CD4-positive, CD25-positive, alpha-beta regulatory T cell (primary cell): ENCODE measurements around the gene PTPRE. TPM values are rescaled to one million over a fixed set of nuclear protein-coding genes. Genes with fewer than 3 reads are reported as not detected.
A peak's percentile ranks its signal among the peaks of the same experiment; 100 is the strongest.

Source experiments
- ATAC-seq, 2 donors: fragments of 150-1000 bp; cut with Tn5 transposase; one replicate each; pipeline ENCODE4 v1.10.0; 2021; ENCODE audit warnings: low read depth in 2 of 2, moderate number of reproducible peaks in 2 of 2, moderate library complexity in 1 of 2
- DNase-seq, 3 donors: peaks; one replicate each; pipeline versions ENCODE4 v3.0.0 to v3.0.0-alpha.2; 2012 to 2022; ENCODE audit warnings: mixed read lengths in 1 of 3
- H3K27ac ChIP-seq: one replicate; pipeline ENCODE4 v1.7.0; 2013; ENCODE audit warnings: mild to moderate bottlenecking, low read length; ENCODE audit not compliant: insufficient read depth, poor library complexity, severe bottlenecking
- H3K27me3 ChIP-seq: one replicate; pipeline ENCODE4 v1.7.0; 2013; ENCODE audit warnings: low read length; ENCODE audit not compliant: control insufficient read depth, insufficient read depth
- H3K36me3 ChIP-seq: one replicate; pipeline ENCODE4 v1.7.0; 2013; ENCODE audit warnings: mild to moderate bottlenecking, low read length, moderate library complexity; ENCODE audit not compliant: control insufficient read depth, insufficient read depth
- H3K4me1 ChIP-seq: 2 replicates; pipeline ENCODE4 v1.7.0; 2013; ENCODE audit warnings: mild to moderate bottlenecking, low read length; ENCODE audit not compliant: insufficient read depth, control insufficient read depth, poor library complexity, severe bottlenecking
- H3K4me3 ChIP-seq: one replicate; pipeline ENCODE4 v1.7.0; 2013; ENCODE audit warnings: low read depth, mild to moderate bottlenecking, low read length, moderate library complexity
- H3K9me3 ChIP-seq, 2 experiments: 1 replicate in 1 of 2; 2 replicates in 1 of 2; pipeline ENCODE4 v1.7.0; 2013; ENCODE audit warnings: low read length in 2 of 2, mild to moderate bottlenecking in 1 of 2, moderate library complexity in 1 of 2; ENCODE audit not compliant: control insufficient read depth in 2 of 2
- H3K27ac Mint-ChIP-seq, 3 donors: one replicate each; pipeline ENCODE4 v1.8.0; 2020 to 2022; ENCODE audit warnings: mild to moderate bottlenecking in 3 of 3, mixed read lengths in 3 of 3, moderate library complexity in 2 of 3
- H3K27me3 Mint-ChIP-seq: one replicate; pipeline ENCODE4 v1.8.0; 2022; ENCODE audit warnings: mild to moderate bottlenecking, mixed read lengths
- H3K36me3 Mint-ChIP-seq: one replicate; pipeline ENCODE4 v1.8.0; 2020; ENCODE audit warnings: mixed read lengths
- H3K4me1 Mint-ChIP-seq, 4 donors: one replicate each; pipeline ENCODE4 v1.8.0; 2020 to 2022; ENCODE audit warnings: mixed read lengths in 4 of 4, mild to moderate bottlenecking in 1 of 4
- H3K4me3 Mint-ChIP-seq, 4 donors: one replicate each; pipeline ENCODE4 v1.8.0; 2020 to 2022; ENCODE audit warnings: mild to moderate bottlenecking in 4 of 4, mixed read lengths in 4 of 4, moderate library complexity in 3 of 4
- H3K9me3 Mint-ChIP-seq, 7 donors: one replicate each; pipeline ENCODE4 v1.8.0; 2020 to 2022; ENCODE audit warnings: mixed read lengths in 7 of 7, mild to moderate bottlenecking in 3 of 7, moderate library complexity in 2 of 7
- polyA plus RNA-seq, 4 donors: library from polyadenylated mRNA; unstranded; fragments of 300-500 nt; fragmentation: Illumina TruSeq; gene quantifications; one replicate each; pipeline ENCODE4 v1.2.3, GENCODE V29; 2021
- total RNA-seq: library from RNA; stranded (reverse); gene quantifications from one replicate; pipeline ENCODE4 v1.2.3, GENCODE V29; 2022

Gene PTPRE
- total and polyA plus RNA-seq, 5 donors from 2014 or later: 10.0 to 63.9 (median 13.7) TPM

DNA sequence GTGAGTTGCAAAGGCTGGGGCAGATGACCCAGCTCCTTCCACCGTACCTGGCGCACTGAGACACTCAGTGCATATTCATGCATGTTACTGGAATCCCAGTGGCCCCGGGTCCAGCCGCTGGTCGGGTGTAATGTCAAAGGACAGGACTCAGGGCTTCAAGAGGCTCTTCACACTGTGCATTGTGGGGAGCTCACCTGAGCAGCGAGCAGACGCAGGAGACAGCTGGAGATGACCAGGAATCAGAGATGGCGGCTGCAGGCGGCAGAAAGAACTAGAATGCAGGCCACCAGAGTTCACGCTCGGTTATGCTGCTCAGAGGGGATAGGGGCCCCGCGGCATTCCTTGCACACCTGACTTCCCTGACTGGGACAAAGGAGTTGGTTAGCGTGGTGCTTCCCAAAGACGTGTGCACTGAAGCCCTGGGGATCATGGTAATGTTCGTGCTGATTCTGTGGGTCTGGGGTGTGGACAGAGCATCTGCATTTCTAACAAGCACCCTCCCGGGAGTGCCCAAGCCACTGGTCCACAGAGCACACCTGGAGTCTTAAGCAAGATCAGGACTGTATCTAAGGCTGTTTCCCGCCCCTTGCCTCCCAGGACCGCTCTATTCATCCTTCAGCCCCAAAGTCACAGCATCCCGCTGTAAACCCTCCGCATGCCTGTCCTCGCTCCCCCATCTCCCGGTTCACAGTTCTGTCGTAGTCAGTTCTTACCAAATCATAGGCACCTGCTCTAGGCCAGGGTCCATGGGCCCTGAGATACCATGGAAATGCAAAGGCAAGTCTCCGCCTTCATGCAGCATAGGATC is 148.4 kb downstream of the PTPRE start:
- H3K27me3 Mint-ChIP-seq: no peaks in the 10 kb centered on the region
- H3K27ac Mint-ChIP-seq: peak overlapping the region; percentile 26 to 56 (median 52)
- peak overlapping the region in 1 of 4 donors; percentile 44 for H3K4me3 Mint-ChIP-seq
- H3K27me3 ChIP-seq: no peaks in the 10 kb centered on the region
- H3K9me3 ChIP-seq: no peaks in the 10 kb centered on the region
- H3K36me3 Mint-ChIP-seq: peaks cover 41% of the 10 kb centered on the region
- H3K4me1 ChIP-seq: peaks cover 9% of the 10 kb centered on the region
- no peak overlapping the region for H3K4me3 ChIP-seq
- ATAC-seq (no peak), DNase-seq (no peak)
- H3K4me1 Mint-ChIP-seq: peaks cover 7 to 56% (median 28%) of the 10 kb centered on the region in 4 donors
- H3K36me3 ChIP-seq: peaks cover 82% of the 10 kb centered on the region
- no peaks in the 10 kb centered on the region for H3K9me3 Mint-ChIP-seq
- H3K27ac ChIP-seq: no peak overlapping the region

DNA sequence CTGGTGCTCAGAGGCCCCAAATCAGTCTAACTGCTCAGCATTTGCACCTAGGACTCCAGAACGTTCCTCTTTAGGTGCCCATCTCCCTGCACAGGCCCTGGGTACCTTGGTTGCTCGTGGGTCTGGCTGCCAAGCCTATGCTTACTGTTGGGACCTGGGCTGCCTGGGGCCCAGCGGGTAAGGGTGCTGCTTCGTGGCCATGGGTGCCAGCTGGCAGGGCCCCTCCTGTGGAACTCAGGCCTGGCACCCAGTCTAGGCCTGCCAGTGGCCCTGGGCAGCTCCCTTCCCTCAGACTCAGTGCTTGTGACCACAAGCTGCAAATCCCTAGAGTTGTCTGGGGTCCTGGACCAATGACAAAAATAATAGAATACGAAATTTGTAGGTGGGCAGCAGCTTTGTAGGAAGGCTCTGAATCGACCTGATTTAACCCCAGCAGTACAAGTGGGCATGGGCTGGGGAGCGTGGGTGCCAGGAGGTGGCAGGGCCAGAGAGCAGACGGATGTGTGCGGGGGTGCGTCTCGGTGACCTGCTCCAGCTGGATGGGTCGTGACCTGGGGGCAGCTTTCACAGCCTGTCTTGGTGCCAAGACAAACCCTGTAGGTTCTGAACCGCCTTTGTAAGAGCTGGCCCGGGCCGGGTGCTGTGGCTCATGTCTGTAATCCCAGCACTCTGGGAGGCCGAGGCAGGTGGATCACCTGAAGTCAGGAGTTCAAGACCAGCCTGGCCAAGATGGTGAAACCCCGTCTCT is 149.6 kb downstream of the PTPRE start:
- Histone ChIP-seq H3K27me3 (no peaks in the 10 kb centered on the region), H3K4me1 (no peaks in the 10 kb centered on the region), H3K27ac (no peak overlapping the region), H3K9me3 (no peaks in the 10 kb centered on the region), H3K4me3 (no peak overlapping the region), H3K36me3 (peaks cover 81% of the 10 kb centered on the region)
- H3K27ac Mint-ChIP-seq: no peak overlapping the region
- no peak for DNase-seq
- no peak for ATAC-seq
- H3K9me3 Mint-ChIP-seq: no peaks in the 10 kb centered on the region
- peaks cover 40% of the 10 kb centered on the region for H3K36me3 Mint-ChIP-seq
- peaks cover 5 to 52% (median 23%) of the 10 kb centered on the region in 4 donors for H3K4me1 Mint-ChIP-seq
- H3K27me3 Mint-ChIP-seq: no peaks in the 10 kb centered on the region
- H3K4me3 Mint-ChIP-seq: no peak overlapping the region

DNA sequence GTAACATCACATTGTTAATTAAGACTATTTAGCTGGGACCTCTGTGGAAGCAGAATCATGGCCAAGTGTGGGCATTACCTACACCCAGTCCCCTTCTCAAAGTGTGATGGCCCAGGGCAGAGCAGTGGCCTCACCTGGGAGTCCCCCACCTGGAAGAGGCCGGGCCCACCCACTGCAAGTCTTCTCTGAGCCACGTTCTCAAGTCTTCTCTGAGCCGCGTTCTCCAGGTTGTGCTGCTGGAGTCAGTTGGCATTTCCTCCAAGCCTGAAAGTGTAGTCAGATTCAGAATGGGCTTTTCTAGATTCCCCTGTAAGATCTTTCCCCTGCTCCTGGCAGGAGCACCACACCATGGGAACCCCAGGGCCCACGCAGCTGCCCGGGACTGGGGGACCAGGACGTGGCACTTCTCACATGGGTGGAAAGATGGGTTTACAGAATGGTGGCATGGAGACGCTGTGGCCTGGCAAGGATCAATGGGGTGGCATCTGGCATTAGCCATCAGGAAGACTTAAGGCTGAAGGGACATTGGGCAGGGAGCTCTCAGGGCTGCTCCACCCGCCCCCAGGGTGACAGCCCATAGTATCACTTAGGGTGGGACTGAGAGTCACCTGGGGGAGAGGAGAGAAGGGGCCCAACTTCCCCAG is 151.3 kb downstream of the PTPRE start:
- H3K9me3 ChIP-seq: no peaks in the 10 kb centered on the region
- H3K4me3 Mint-ChIP-seq: no peak overlapping the region
- no peaks in the 10 kb centered on the region for H3K27me3 Mint-ChIP-seq
- H3K36me3 ChIP-seq: peaks cover 69% of the 10 kb centered on the region
- DNase-seq (no peak), ATAC-seq (no peak)
- peaks cover 44% of the 10 kb centered on the region for H3K36me3 Mint-ChIP-seq
- peaks cover 16 to 56% (median 32%) of the 10 kb centered on the region in 4 donors for H3K4me1 Mint-ChIP-seq
- H3K27ac Mint-ChIP-seq: peak overlapping the region in 2 of 3 donors; percentile 51 to 92
- peaks cover 16% of the 10 kb centered on the region for H3K4me1 ChIP-seq
- no peak overlapping the region for H3K4me3 ChIP-seq
- no peak overlapping the region for H3K27ac ChIP-seq
- H3K27me3 ChIP-seq: no peaks in the 10 kb centered on the region
- no peaks in the 10 kb centered on the region for H3K9me3 Mint-ChIP-seq

DNA sequence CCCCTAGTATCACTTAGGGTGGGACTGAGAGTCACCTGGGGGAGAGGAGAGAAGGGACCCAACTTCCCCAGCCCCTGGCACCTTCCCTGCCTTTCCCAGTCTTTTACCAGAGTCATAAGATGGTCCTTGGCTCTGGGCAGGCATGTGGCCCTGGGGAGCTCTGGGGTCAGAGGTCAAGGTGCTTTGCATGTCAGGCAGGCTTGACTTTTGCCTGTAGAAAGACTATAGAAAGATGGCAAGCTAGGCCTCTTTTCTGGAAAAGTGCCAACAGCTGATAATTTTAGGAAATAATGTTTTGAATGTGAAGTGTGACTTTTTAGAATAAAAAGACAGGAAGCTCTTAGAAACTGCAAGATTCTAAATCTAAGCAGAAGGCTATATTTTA is 151.8 kb downstream of the PTPRE start:
- Mint-ChIP-seq H3K36me3 (peaks cover 44% of the 10 kb centered on the region), H3K27ac (peak overlapping the region in 2 of 3 donors; percentile 51 to 68), H3K27me3 (no peaks in the 10 kb centered on the region), H3K9me3 (no peaks in the 10 kb centered on the region), H3K4me3 (no peak overlapping the region), H3K4me1 (peaks cover 18 to 62% (median 37%) of the 10 kb centered on the region in 4 donors)
- no peak for ATAC-seq
- no peak for DNase-seq
- H3K9me3 ChIP-seq: no peaks in the 10 kb centered on the region
- peaks cover 66% of the 10 kb centered on the region for H3K36me3 ChIP-seq
- H3K4me3 ChIP-seq: no peak overlapping the region
- H3K4me1 ChIP-seq: peaks cover 21% of the 10 kb centered on the region
- no peak overlapping the region for H3K27ac ChIP-seq
- no peaks in the 10 kb centered on the region for H3K27me3 ChIP-seq

DNA sequence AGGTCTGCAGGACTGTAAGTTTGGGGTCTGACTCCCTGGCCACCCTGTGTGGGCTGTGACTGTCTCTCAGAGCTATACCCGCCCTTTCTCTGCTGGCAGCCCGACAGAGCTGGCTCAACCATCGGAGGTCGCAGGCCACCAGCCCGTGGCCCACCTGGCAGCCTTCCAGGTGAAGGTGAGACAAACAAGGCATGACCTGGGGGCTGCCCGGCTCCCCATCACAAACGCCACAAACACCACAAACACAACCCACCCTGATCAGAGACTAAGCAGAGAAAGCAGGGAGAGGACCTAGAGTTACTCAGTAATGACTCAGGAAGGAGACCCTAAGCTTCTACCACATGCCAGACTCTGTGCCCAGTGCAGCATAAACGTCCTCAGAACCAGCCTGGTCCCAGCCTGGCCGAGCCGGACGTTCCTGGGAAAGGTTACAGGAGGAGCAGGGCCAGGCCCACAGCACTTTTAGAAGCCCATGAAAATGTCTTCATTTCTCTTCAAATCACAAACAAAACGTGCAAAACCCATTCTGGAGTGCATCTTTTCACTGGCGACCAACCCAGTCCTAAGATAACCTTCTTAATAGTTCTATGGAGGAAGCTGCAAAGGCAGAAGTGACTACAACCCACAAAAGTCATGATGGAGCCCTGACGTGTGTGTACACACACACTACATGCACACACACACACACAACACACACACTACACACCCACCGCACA is 152.5 kb downstream of the PTPRE start:
- DNase-seq (no peak), ATAC-seq (no peak)
- no peak overlapping the region for H3K4me3 ChIP-seq
- peak overlapping the region; percentile 63 to 92 (median 68) for H3K27ac Mint-ChIP-seq
- peak overlapping the region in 2 of 4 donors; percentile 22 to 64 for H3K4me3 Mint-ChIP-seq
- H3K36me3 Mint-ChIP-seq: peaks cover 41% of the 10 kb centered on the region
- peaks cover 59% of the 10 kb centered on the region for H3K36me3 ChIP-seq
- no peaks in the 10 kb centered on the region for H3K27me3 ChIP-seq
- no peak overlapping the region for H3K27ac ChIP-seq
- H3K4me1 Mint-ChIP-seq: peaks cover 19 to 68% (median 38%) of the 10 kb centered on the region in 4 donors
- H3K27me3 Mint-ChIP-seq: no peaks in the 10 kb centered on the region
- H3K4me1 ChIP-seq: peaks cover 28% of the 10 kb centered on the region
- H3K9me3 Mint-ChIP-seq: no peaks in the 10 kb centered on the region
- no peaks in the 10 kb centered on the region for H3K9me3 ChIP-seq

DNA sequence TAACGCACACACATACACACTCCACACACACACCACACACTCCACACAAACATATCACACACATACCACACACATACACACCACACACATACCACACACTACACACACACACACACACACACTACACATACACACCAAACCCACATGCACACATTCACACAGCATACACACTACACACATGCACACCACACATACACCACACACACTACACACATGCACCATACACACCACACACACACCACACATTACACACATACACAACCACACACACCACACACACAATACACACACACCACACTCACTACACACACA is 153.0 kb downstream of the PTPRE start:
- Mint-ChIP-seq H3K9me3 (no peaks in the 10 kb centered on the region), H3K4me1 (peaks cover 24 to 74% (median 43%) of the 10 kb centered on the region in 4 donors), H3K27ac (peak overlapping the region; percentile 63 to 92 (median 68)), H3K27me3 (no peaks in the 10 kb centered on the region), H3K4me3 (peak overlapping the region in 2 of 4 donors; percentile 22 to 64), H3K36me3 (peaks cover 43% of the 10 kb centered on the region)
- no peak overlapping the region for H3K27ac ChIP-seq
- peaks cover 54% of the 10 kb centered on the region for H3K36me3 ChIP-seq
- peaks cover 33% of the 10 kb centered on the region for H3K4me1 ChIP-seq
- DNase-seq: no peak
- H3K4me3 ChIP-seq: no peak overlapping the region
- no peaks in the 10 kb centered on the region for H3K9me3 ChIP-seq
- no peaks in the 10 kb centered on the region for H3K27me3 ChIP-seq
- ATAC-seq: no peak
